ENCODE data around the gene LRP1B.
"Not testable (repeated sequence)": the region's sequence is repeated elsewhere in the genome, so short reads cannot be mapped to it uniquely, and the experiment has no call there.

Gene LRP1B

GRCh38 chr2:141828761-141829160 is 302.1 kb downstream of the LRP1B start:
- H3K4me1 ChIP-seq (ENCODE audit: control insufficient read depth, insufficient read depth, low read length): no peaks in the 10 kb centered on the region
- H3K27ac ChIP-seq (ENCODE audit: low read length): no peak overlapping the region
- no peaks in the 10 kb centered on the region for H3K36me3 ChIP-seq (ENCODE audit: control insufficient read depth in 2 of 2, insufficient read depth in 2 of 2, low read length in 2 of 2)
- H3K9ac ChIP-seq (ENCODE audit: low read length in 2 of 2): no peak overlapping the region
- H3K4me3 ChIP-seq (ENCODE audit: low read length in 2 of 2): no peak overlapping the region
- no peaks in the 10 kb centered on the region for H3K9me3 ChIP-seq (ENCODE audit: control insufficient read depth in 2 of 2, low read length in 2 of 2)
- H3K27me3 ChIP-seq (ENCODE audit: control insufficient read depth in 1 of 2, insufficient read depth in 2 of 2, low read length in 2 of 2): no peaks in the 10 kb centered on the region

GRCh38 chr2:141824790-141825189 is 306.0 kb downstream of the LRP1B start:
- Histone ChIP-seq H3K4me1 (ENCODE audit: control insufficient read depth, insufficient read depth, low read length) (no peaks in the 10 kb centered on the region), H3K9ac (ENCODE audit: low read length in 2 of 2) (no peak overlapping the region), H3K27ac (ENCODE audit: low read length) (no peak overlapping the region), H3K27me3 (ENCODE audit: control insufficient read depth in 1 of 2, insufficient read depth in 2 of 2, low read length in 2 of 2) (no peaks in the 10 kb centered on the region), H3K36me3 (ENCODE audit: control insufficient read depth in 2 of 2, insufficient read depth in 2 of 2, low read length in 2 of 2) (no peaks in the 10 kb centered on the region), H3K4me3 (ENCODE audit: low read length in 2 of 2) (no peak overlapping the region), H3K9me3 (ENCODE audit: control insufficient read depth in 2 of 2, low read length in 2 of 2) (no peaks in the 10 kb centered on the region)

- H3K9me3 ChIP-seq (ENCODE audit: control insufficient read depth in 2 of 2, low read length in 2 of 2): no peaks in the 10 kb centered on the region
- no peaks in the 10 kb centered on the region for H3K27me3 ChIP-seq (ENCODE audit: control insufficient read depth in 1 of 2, insufficient read depth in 2 of 2, low read length in 2 of 2)
- H3K9ac ChIP-seq (ENCODE audit: low read length in 2 of 2): no peak overlapping the region
Measured at GRCh38 chr2:141820893-141821292, 309.9 kb downstream of the LRP1B start.

GRCh38 chr2:141815320-141815719 is 315.5 kb downstream of the LRP1B start:
- H3K36me3 ChIP-seq (ENCODE audit: control insufficient read depth in 2 of 2, insufficient read depth in 2 of 2, low read length in 2 of 2); H3K4me3 ChIP-seq (ENCODE audit: low read length in 2 of 2); H3K27ac ChIP-seq (ENCODE audit: low read length); H3K27me3 ChIP-seq (ENCODE audit: control insufficient read depth in 1 of 2, insufficient read depth in 2 of 2, low read length in 2 of 2); H3K9ac ChIP-seq (ENCODE audit: low read length in 2 of 2); H3K4me1 ChIP-seq (ENCODE audit: control insufficient read depth, insufficient read depth, low read length); H3K9me3 ChIP-seq (ENCODE audit: control insufficient read depth in 2 of 2, low read length in 2 of 2): not testable (repeated sequence)

More at GRCh38 chr2:141820893-141821292, 309.9 kb downstream of the LRP1B start:
- Histone ChIP-seq H3K4me1 (ENCODE audit: control insufficient read depth, insufficient read depth, low read length) (no peaks in the 10 kb centered on the region), H3K4me3 (ENCODE audit: low read length in 2 of 2) (no peak overlapping the region), H3K36me3 (ENCODE audit: control insufficient read depth in 2 of 2, insufficient read depth in 2 of 2, low read length in 2 of 2) (no peaks in the 10 kb centered on the region), H3K27ac (ENCODE audit: low read length) (no peak overlapping the region)

DNA sequence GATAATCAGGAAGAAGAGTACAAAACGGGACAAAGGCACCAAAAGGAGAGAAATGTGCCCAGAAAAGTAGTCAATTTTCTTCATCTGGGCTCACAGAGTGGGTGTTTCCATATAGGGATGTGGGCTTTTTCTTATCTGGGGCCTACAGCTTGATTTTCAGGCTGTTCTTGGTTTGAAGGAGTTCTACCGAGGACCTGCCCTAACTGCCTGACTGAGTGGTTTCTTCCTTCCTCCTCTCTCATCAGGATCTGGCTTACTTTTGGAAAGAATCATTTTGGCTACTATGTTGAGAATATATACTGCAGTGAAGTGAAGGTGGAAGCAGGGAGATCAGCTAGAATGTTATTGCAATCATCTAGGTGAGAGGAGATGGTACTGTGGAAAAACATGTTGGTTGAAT is 316.7 kb downstream of the LRP1B start:
- H3K4me3 ChIP-seq (ENCODE audit: low read length in 2 of 2): no peak overlapping the region
- no peaks in the 10 kb centered on the region for H3K36me3 ChIP-seq (ENCODE audit: control insufficient read depth in 2 of 2, insufficient read depth in 2 of 2, low read length in 2 of 2)
- no peaks in the 10 kb centered on the region for H3K27me3 ChIP-seq (ENCODE audit: control insufficient read depth in 1 of 2, insufficient read depth in 2 of 2, low read length in 2 of 2)
- no peak overlapping the region for H3K27ac ChIP-seq (ENCODE audit: low read length)
- no peaks in the 10 kb centered on the region for H3K4me1 ChIP-seq (ENCODE audit: control insufficient read depth, insufficient read depth, low read length)
- H3K9ac ChIP-seq (ENCODE audit: low read length in 2 of 2): no peak overlapping the region
- no peaks in the 10 kb centered on the region for H3K9me3 ChIP-seq (ENCODE audit: control insufficient read depth in 2 of 2, low read length in 2 of 2)

- H3K4me1 ChIP-seq (ENCODE audit: control insufficient read depth, insufficient read depth, low read length): no peaks in the 10 kb centered on the region
- no peaks in the 10 kb centered on the region for H3K9me3 ChIP-seq (ENCODE audit: control insufficient read depth in 2 of 2, low read length in 2 of 2)
- H3K27me3 ChIP-seq (ENCODE audit: control insufficient read depth in 1 of 2, insufficient read depth in 2 of 2, low read length in 2 of 2): no peaks in the 10 kb centered on the region
- no peak overlapping the region for H3K9ac ChIP-seq (ENCODE audit: low read length in 2 of 2)
- H3K36me3 ChIP-seq (ENCODE audit: control insufficient read depth in 2 of 2, insufficient read depth in 2 of 2, low read length in 2 of 2): no peaks in the 10 kb centered on the region
- no peak overlapping the region for H3K4me3 ChIP-seq (ENCODE audit: low read length in 2 of 2)
- H3K27ac ChIP-seq (ENCODE audit: low read length): no peak overlapping the region
Measured at GRCh38 chr2:141810148-141810547, 320.7 kb downstream of the LRP1B start.

- no peak overlapping the region for H3K27ac ChIP-seq (ENCODE audit: low read length)
- no peak overlapping the region for H3K9ac ChIP-seq (ENCODE audit: low read length in 2 of 2)
- no peaks in the 10 kb centered on the region for H3K36me3 ChIP-seq (ENCODE audit: control insufficient read depth in 2 of 2, insufficient read depth in 2 of 2, low read length in 2 of 2)
- H3K9me3 ChIP-seq (ENCODE audit: control insufficient read depth in 2 of 2, low read length in 2 of 2): no peaks in the 10 kb centered on the region
- no peaks in the 10 kb centered on the region for H3K27me3 ChIP-seq (ENCODE audit: control insufficient read depth in 1 of 2, insufficient read depth in 2 of 2, low read length in 2 of 2)
- no peak overlapping the region for H3K4me3 ChIP-seq (ENCODE audit: low read length in 2 of 2)
- no peaks in the 10 kb centered on the region for H3K4me1 ChIP-seq (ENCODE audit: control insufficient read depth, insufficient read depth, low read length)
Measured at GRCh38 chr2:141806090-141806489, 324.7 kb downstream of the LRP1B start.

- H3K36me3 ChIP-seq (ENCODE audit: control insufficient read depth in 2 of 2, insufficient read depth in 2 of 2, low read length in 2 of 2): no peaks in the 10 kb centered on the region
- H3K4me1 ChIP-seq (ENCODE audit: control insufficient read depth, insufficient read depth, low read length): no peaks in the 10 kb centered on the region
- no peaks in the 10 kb centered on the region for H3K27me3 ChIP-seq (ENCODE audit: control insufficient read depth in 1 of 2, insufficient read depth in 2 of 2, low read length in 2 of 2)
- no peaks in the 10 kb centered on the region for H3K9me3 ChIP-seq (ENCODE audit: control insufficient read depth in 2 of 2, low read length in 2 of 2)
- H3K9ac ChIP-seq (ENCODE audit: low read length in 2 of 2): no peak overlapping the region
- no peak overlapping the region for H3K27ac ChIP-seq (ENCODE audit: low read length)
- no peak overlapping the region for H3K4me3 ChIP-seq (ENCODE audit: low read length in 2 of 2)
Measured at GRCh38 chr2:141805302-141805701, 325.5 kb downstream of the LRP1B start.

DNA sequence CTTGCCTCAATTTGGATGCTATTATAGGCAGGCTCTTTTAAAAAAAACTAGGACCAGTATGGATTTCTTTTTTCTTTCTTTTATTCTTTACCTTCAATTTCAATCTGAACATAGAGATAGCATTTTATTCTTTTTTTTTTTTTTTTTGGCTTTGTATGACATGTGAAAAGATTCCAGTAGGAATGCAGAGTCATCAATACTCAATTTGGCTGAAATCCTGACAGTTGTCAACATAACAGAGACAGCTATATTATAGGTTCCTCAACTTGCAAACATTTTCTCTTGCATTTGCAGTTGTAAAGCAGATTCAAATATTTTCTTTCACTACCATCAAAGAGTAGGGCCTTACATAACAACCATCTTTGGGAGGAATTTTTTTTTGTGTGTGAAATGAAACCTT is 334.4 kb downstream of the LRP1B start:
- Histone ChIP-seq H3K4me1 (ENCODE audit: control insufficient read depth, insufficient read depth, low read length) (no peaks in the 10 kb centered on the region), H3K9ac (ENCODE audit: low read length in 2 of 2) (no peak overlapping the region)

DNA sequence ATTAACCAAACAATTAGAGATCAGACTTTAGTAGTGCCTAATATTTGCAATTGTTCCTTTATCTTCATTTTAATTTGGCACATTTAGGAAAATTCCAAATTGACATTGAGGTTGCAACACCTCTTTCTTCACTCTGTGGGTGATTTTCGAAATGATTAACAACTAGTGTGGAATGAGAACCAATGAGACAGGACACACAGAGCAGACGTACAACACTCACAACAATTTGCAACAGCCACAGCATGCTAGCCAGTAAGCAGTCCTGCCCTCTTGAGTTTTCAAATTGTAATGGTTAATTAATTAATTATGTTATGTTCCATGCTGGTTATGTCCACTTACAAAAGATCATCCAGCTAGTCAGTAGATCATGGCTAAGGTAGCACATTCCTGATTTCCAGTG is 339.3 kb downstream of the LRP1B start:
- no peaks in the 10 kb centered on the region for H3K27me3 ChIP-seq (ENCODE audit: control insufficient read depth in 1 of 2, insufficient read depth in 2 of 2, low read length in 2 of 2)
- H3K4me3 ChIP-seq (ENCODE audit: low read length in 2 of 2): no peak overlapping the region
- no peak overlapping the region for H3K9ac ChIP-seq (ENCODE audit: low read length in 2 of 2)
- H3K9me3 ChIP-seq (ENCODE audit: control insufficient read depth in 2 of 2, low read length in 2 of 2): no peaks in the 10 kb centered on the region
- H3K27ac ChIP-seq (ENCODE audit: low read length): no peak overlapping the region
- no peaks in the 10 kb centered on the region for H3K4me1 ChIP-seq (ENCODE audit: control insufficient read depth, insufficient read depth, low read length)
- H3K36me3 ChIP-seq (ENCODE audit: control insufficient read depth in 2 of 2, insufficient read depth in 2 of 2, low read length in 2 of 2): no peaks in the 10 kb centered on the region

More for the DNA sequence above, 334.4 kb downstream of the LRP1B start:
- no peak overlapping the region for H3K4me3 ChIP-seq (ENCODE audit: low read length in 2 of 2)
- H3K27ac ChIP-seq (ENCODE audit: low read length): no peak overlapping the region
- no peaks in the 10 kb centered on the region for H3K27me3 ChIP-seq (ENCODE audit: control insufficient read depth in 1 of 2, insufficient read depth in 2 of 2, low read length in 2 of 2)
- no peaks in the 10 kb centered on the region for H3K36me3 ChIP-seq (ENCODE audit: control insufficient read depth in 2 of 2, insufficient read depth in 2 of 2, low read length in 2 of 2)
- no peaks in the 10 kb centered on the region for H3K9me3 ChIP-seq (ENCODE audit: control insufficient read depth in 2 of 2, low read length in 2 of 2)

- no peak overlapping the region for H3K4me3 ChIP-seq (ENCODE audit: low read length in 2 of 2)
- H3K9ac ChIP-seq (ENCODE audit: low read length in 2 of 2): no peak overlapping the region
- no peak overlapping the region for H3K27ac ChIP-seq (ENCODE audit: low read length)
- H3K27me3 ChIP-seq (ENCODE audit: control insufficient read depth in 1 of 2, insufficient read depth in 2 of 2, low read length in 2 of 2): no peaks in the 10 kb centered on the region
- H3K9me3 ChIP-seq (ENCODE audit: control insufficient read depth in 2 of 2, low read length in 2 of 2): no peaks in the 10 kb centered on the region
- no peaks in the 10 kb centered on the region for H3K36me3 ChIP-seq (ENCODE audit: control insufficient read depth in 2 of 2, insufficient read depth in 2 of 2, low read length in 2 of 2)
- H3K4me1 ChIP-seq (ENCODE audit: control insufficient read depth, insufficient read depth, low read length): no peaks in the 10 kb centered on the region
Measured at GRCh38 chr2:141782574-141782973, 348.2 kb downstream of the LRP1B start.

All from stomach smooth muscle (tissue), 2 donors.